ENCODE measurements around the gene ANKRD30A.

DNA sequence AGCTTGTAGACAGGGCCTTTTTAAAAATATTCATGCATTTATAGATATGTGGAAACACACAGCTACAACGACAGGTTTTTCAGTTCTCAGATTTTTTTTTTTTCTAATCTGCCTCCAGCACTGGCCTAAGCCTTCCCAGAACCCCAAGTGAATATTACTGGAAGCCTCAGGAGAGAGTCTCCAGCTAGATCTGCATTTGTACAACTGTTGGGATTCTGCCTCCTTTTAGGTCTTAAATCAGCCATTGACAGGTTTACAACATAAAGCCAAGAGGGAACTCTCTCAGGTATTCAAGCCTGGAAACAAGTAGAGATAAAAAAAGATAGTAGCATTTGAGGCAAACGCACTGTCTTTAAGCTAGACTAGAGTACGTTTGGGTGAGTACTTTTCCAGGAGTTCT, 275.8 kb downstream of the ANKRD30A start:
- TF ChIP-seq POLR2A (IDR thresholded peaks at IDR 0.05) = no peak
- TF ChIP-seq, protein P1, sequence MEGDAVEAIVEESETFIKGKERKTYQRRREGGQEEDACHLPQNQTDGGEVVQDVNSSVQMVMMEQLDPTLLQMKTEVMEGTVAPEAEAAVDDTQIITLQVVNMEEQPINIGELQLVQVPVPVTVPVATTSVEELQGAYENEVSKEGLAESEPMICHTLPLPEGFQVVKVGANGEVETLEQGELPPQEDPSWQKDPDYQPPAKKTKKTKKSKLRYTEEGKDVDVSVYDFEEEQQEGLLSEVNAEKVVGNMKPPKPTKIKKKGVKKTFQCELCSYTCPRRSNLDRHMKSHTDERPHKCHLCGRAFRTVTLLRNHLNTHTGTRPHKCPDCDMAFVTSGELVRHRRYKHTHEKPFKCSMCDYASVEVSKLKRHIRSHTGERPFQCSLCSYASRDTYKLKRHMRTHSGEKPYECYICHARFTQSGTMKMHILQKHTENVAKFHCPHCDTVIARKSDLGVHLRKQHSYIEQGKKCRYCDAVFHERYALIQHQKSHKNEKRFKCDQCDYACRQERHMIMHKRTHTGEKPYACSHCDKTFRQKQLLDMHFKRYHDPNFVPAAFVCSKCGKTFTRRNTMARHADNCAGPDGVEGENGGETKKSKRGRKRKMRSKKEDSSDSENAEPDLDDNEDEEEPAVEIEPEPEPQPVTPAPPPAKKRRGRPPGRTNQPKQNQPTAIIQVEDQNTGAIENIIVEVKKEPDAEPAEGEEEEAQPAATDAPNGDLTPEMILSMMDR (IDR thresholded peaks at IDR 0.05) = no peak

All from transverse colon (tissue), 3 donors.